ACC112 (cell line): ENCODE measurements around the gene FBLN5.

Experiments
- H2AFZ ChIP-seq: fragments of 200-600 bp; sonication (generic); one replicate; pipeline ENCODE4 v1.6.0; 2017; ENCODE audit warnings: antibody characterized with exemption, low read length; ENCODE audit not compliant: unreplicated experiment
- H3K27ac ChIP-seq: fragments of 200-600 bp; sonication (generic); 2 replicates; pipeline ENCODE4 v1.5.1; 2014; ENCODE audit warnings: low read depth, mild to moderate bottlenecking, antibody characterized with exemption, low read length, moderate library complexity
- H3K27me3 ChIP-seq: fragments of 200-600 bp; sonication (generic); 2 replicates; pipeline ENCODE4 v1.6.1; 2014; ENCODE audit warnings: mild to moderate bottlenecking, antibody characterized with exemption, low read length, moderate library complexity, mixed read lengths; ENCODE audit not compliant: insufficient read depth
- H3K36me3 ChIP-seq: fragments of 200-600 bp; sonication (generic); 2 replicates; pipeline ENCODE4 v1.6.1; 2016; ENCODE audit warnings: mild to moderate bottlenecking, antibody characterized with exemption, low read length, moderate library complexity, mixed read lengths; ENCODE audit not compliant: insufficient read depth
- H3K4me1 ChIP-seq: fragments of 200-600 bp; sonication (generic); one replicate; pipeline ENCODE4 v1.6.1; 2016; ENCODE audit warnings: low read length, mixed read lengths; ENCODE audit not compliant: insufficient read depth, unreplicated experiment, control insufficient read depth
- H3K4me3 ChIP-seq: fragments of 200-600 bp; sonication (generic); 2 replicates; pipeline ENCODE4 v1.5.1; 2014; ENCODE audit warnings: mild to moderate bottlenecking, low read depth, low read length
- H3K79me2 ChIP-seq: fragments of 200-600 bp; sonication (generic); one replicate; pipeline ENCODE4 v1.6.0; 2016; ENCODE audit warnings: low read length; ENCODE audit not compliant: control insufficient read depth, unreplicated experiment, insufficient read depth

FBLN5 gene

GRCh38 chr14:91866061-91866460, 81.4 kb downstream of the FBLN5 start:
- H3K4me3 ChIP-seq: no peak overlapping the region
- no peaks in the 10 kb centered on the region for H3K79me2 ChIP-seq
- H3K27ac ChIP-seq: no peak overlapping the region
- peaks cover 18% of the 10 kb centered on the region for H3K36me3 ChIP-seq
- no peak overlapping the region for H2AFZ ChIP-seq
- H3K4me1 ChIP-seq: no peaks in the 10 kb centered on the region
- no peaks in the 10 kb centered on the region for H3K27me3 ChIP-seq

GRCh38 chr14:91862417-91862816, 85.1 kb downstream of the FBLN5 start:
- no peaks in the 10 kb centered on the region for H3K27me3 ChIP-seq
- H3K27ac ChIP-seq: no peak overlapping the region
- no peaks in the 10 kb centered on the region for H3K36me3 ChIP-seq
- no peak overlapping the region for H3K4me3 ChIP-seq
- H3K4me1 ChIP-seq: peaks cover 10% of the 10 kb centered on the region
- H2AFZ ChIP-seq: no peak overlapping the region
- H3K79me2 ChIP-seq: no peaks in the 10 kb centered on the region

GRCh38 chr14:91861091-91861490, 86.4 kb downstream of the FBLN5 start:
- Histone ChIP-seq H3K79me2 (no peaks in the 10 kb centered on the region), H3K4me3 (no peak overlapping the region), H3K4me1 (peaks cover 10% of the 10 kb centered on the region), H2AFZ (no peak overlapping the region), H3K27me3 (no peaks in the 10 kb centered on the region), H3K27ac (no peak overlapping the region), H3K36me3 (no peaks in the 10 kb centered on the region)

- no peaks in the 10 kb centered on the region for H3K79me2 ChIP-seq
- H2AFZ ChIP-seq: no peak overlapping the region
- peaks cover 10% of the 10 kb centered on the region for H3K4me1 ChIP-seq
- H3K27me3 ChIP-seq: 0 out of 2 replicates have a peak, but pooled peaks cover 4% of the 10 kb centered on the region
- H3K27ac ChIP-seq: no peak overlapping the region
- H3K4me3 ChIP-seq: no peak overlapping the region
- H3K36me3 ChIP-seq: no peaks in the 10 kb centered on the region
Observed at GRCh38 chr14:91860238-91860637, 87.3 kb downstream of the FBLN5 start.

DNA sequence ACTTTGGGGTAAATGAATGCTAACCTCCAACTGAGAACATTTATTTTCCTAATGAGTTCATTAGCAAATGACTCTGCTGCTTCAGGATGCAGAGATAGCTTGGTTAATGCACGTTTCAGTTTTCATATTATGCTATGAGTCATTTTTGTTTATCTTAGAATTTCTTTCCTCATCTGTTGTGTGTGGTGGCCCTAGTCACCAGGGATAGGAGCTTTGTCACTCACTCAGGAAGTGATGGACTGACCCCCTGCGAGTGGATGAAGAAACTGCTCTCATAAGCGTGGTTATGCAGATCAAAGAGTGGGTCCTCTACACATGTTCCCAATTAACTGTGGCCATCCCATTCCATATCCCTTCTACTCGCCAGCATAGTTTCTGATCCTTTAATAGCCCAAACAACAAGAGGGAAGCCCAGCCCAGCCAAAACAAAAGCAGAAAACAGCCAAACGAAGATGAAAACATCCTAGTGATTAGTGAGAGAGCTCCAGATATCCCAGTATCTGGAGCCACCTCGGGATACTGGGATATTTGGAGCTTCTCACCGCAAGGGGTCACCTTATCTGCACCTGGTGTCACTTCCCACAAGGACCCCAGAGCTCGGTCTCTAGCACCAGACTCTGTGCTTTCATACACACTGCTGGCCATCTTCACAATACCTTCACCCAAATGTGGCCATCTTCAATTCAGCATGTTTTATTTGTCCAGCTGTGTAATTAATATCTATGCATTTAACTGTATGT, 88.8 kb downstream of the FBLN5 start:
- no peak overlapping the region for H3K4me3 ChIP-seq
- peaks cover 11% of the 10 kb centered on the region; the same call in 1 of the 2 replicates for H3K27me3 ChIP-seq
- H3K27ac ChIP-seq: no peak overlapping the region
- no peaks in the 10 kb centered on the region for H3K36me3 ChIP-seq
- no peak overlapping the region for H2AFZ ChIP-seq
- peaks cover 10% of the 10 kb centered on the region for H3K4me1 ChIP-seq
- H3K79me2 ChIP-seq: no peaks in the 10 kb centered on the region

GRCh38 chr14:91857614-91858013, 89.9 kb downstream of the FBLN5 start:
- H3K27me3 ChIP-seq: peaks cover 11% of the 10 kb centered on the region; the same call in 1 of the 2 replicates
- H3K79me2 ChIP-seq: no peaks in the 10 kb centered on the region
- H3K4me3 ChIP-seq: no peak overlapping the region
- H2AFZ ChIP-seq: no peak overlapping the region
- no peak overlapping the region for H3K27ac ChIP-seq
- H3K36me3 ChIP-seq: no peaks in the 10 kb centered on the region
- peaks cover 10% of the 10 kb centered on the region for H3K4me1 ChIP-seq

- no peak overlapping the region for H3K4me3 ChIP-seq
- H3K79me2 ChIP-seq: no peaks in the 10 kb centered on the region
- peaks cover 10% of the 10 kb centered on the region for H3K4me1 ChIP-seq
- no peak overlapping the region for H2AFZ ChIP-seq
- no peaks in the 10 kb centered on the region for H3K36me3 ChIP-seq
- no peak overlapping the region for H3K27ac ChIP-seq
- H3K27me3 ChIP-seq: peaks cover 11% of the 10 kb centered on the region; the same call in 1 of the 2 replicates
Observed at GRCh38 chr14:91854327-91854934, 93.1 kb downstream of the FBLN5 start.

DNA sequence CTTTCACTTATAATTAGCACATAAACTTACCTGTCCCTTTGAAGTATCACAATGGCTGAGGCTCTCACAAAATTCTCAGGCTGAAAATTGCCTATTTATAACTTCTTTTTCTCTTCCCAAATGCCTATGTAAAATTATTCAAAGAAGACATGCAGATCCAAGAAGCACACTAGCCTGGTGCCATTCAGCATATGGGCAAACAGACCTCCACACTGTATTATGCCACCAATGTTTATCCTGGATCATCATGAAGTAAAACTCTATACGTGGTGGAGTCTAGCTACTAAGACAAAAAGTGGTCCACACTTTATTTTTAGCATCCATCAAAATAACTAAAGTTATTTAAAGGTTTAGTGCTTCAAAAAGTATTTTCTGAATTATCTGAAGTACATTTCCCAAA, 95.9 kb downstream of the FBLN5 start:
- no peak overlapping the region for H3K27ac ChIP-seq
- H3K36me3 ChIP-seq: no peaks in the 10 kb centered on the region
- no peaks in the 10 kb centered on the region for H3K79me2 ChIP-seq
- no peak overlapping the region for H2AFZ ChIP-seq
- H3K27me3 ChIP-seq: peaks cover 19% of the 10 kb centered on the region; the same call in 1 of the 2 replicates
- H3K4me1 ChIP-seq: no peaks in the 10 kb centered on the region
- no peak overlapping the region for H3K4me3 ChIP-seq

- Histone ChIP-seq H3K27me3 (peaks cover 18% of the 10 kb centered on the region; the same call in 1 of the 2 replicates), H3K4me1 (no peaks in the 10 kb centered on the region), H3K36me3 (no peaks in the 10 kb centered on the region), H3K79me2 (no peaks in the 10 kb centered on the region), H3K4me3 (no peak overlapping the region), H3K27ac (no peak overlapping the region), H2AFZ (no peak overlapping the region)
Observed at GRCh38 chr14:91848504-91849001, 98.9 kb downstream of the FBLN5 start.

- no peaks in the 10 kb centered on the region for H3K4me1 ChIP-seq
- H2AFZ ChIP-seq: no peak overlapping the region
- H3K36me3 ChIP-seq: no peaks in the 10 kb centered on the region
- no peaks in the 10 kb centered on the region for H3K79me2 ChIP-seq
- H3K27ac ChIP-seq: no peak overlapping the region
- no peak overlapping the region for H3K4me3 ChIP-seq
- H3K27me3 ChIP-seq: peaks cover 18% of the 10 kb centered on the region; the same call in 1 of the 2 replicates
Observed at GRCh38 chr14:91847693-91848092, 99.8 kb downstream of the FBLN5 start.

DNA sequence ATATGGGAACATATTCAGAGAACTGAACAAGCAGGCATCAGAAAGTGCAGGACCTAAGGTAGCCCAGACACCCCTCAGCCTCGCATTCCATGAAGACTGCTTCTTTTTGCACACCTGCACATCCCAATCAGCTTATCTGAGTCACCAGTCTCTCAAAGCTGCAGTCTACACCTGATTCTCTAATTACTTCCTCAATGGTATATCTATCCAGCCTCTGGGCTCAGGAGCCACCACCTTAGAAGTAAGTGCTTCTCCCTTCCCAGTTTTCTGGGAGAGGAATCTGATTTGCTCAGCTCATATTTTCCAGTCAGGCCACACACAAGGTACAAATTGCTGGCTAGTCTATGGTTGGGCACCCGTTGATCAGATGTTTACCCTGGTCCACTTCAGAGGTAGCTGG, 101.8 kb downstream of the FBLN5 start:
- H3K4me1 ChIP-seq: no peaks in the 10 kb centered on the region
- no peak overlapping the region for H3K27ac ChIP-seq
- H3K79me2 ChIP-seq: no peaks in the 10 kb centered on the region

More for the DNA sequence above, 101.8 kb downstream of the FBLN5 start:
- peaks cover 18% of the 10 kb centered on the region for H3K27me3 ChIP-seq
- no peaks in the 10 kb centered on the region for H3K36me3 ChIP-seq
- H3K4me3 ChIP-seq: no peak overlapping the region
- H2AFZ ChIP-seq: no peak overlapping the region
